SIG-M5 treated with dmso at 0.1 percent for 504 hours (cell line): ENCODE results near the gene CDH13.

Experiments used
- DNase-seq: peaks from one replicate; lab custom pipeline; 2025; ENCODE audit not compliant: unreplicated experiment; lab: John Stamatoyannopoulos, UW

Gene CDH13

GRCh38 chr16:83271970-83272575 is 645.3 kb downstream of the CDH13 start:
- DNase-seq, result no peak

- DNase-seq, result no peak
Observed at GRCh38 chr16:83272843-83273242, 646.1 kb downstream of the CDH13 start.

GRCh38 chr16:83273504-83274173 is 646.9 kb downstream of the CDH13 start:
- no peak for DNase-seq

- DNase-seq, result no peak
Observed at GRCh38 chr16:83279251-83279650, 652.5 kb downstream of the CDH13 start.

- no peak for DNase-seq
Observed at GRCh38 chr16:83285921-83286320, 659.2 kb downstream of the CDH13 start.

- DNase-seq, result no peak
Observed at GRCh38 chr16:83296505-83296904, 669.7 kb downstream of the CDH13 start.

- DNase-seq, result no peak
Observed at GRCh38 chr16:83298541-83298940, 671.8 kb downstream of the CDH13 start.

GRCh38 chr16:83300326-83300725 is 673.6 kb downstream of the CDH13 start:
- no peak for DNase-seq

GRCh38 chr16:83301971-83302370 is 675.2 kb downstream of the CDH13 start:
- DNase-seq, result no peak

GRCh38 chr16:83302853-83303252 is 676.1 kb downstream of the CDH13 start:
- DNase-seq, result no peak

GRCh38 chr16:83305092-83305491 is 678.3 kb downstream of the CDH13 start:
- DNase-seq, result no peak

- no peak for DNase-seq
Observed at GRCh38 chr16:83306961-83307593, 680.3 kb downstream of the CDH13 start.

- no peak for DNase-seq
Observed at GRCh38 chr16:83307594-83307992, 680.8 kb downstream of the CDH13 start.

GRCh38 chr16:83308414-83308813 is 681.6 kb downstream of the CDH13 start:
- no peak for DNase-seq

GRCh38 chr16:83310816-83311215 is 684.0 kb downstream of the CDH13 start:
- no peak for DNase-seq

- DNase-seq, result no peak
Observed at GRCh38 chr16:83312015-83312717, 685.4 kb downstream of the CDH13 start.

- no peak for DNase-seq
Observed at GRCh38 chr16:83312718-83313245, 686.0 kb downstream of the CDH13 start.

- no peak for DNase-seq
Observed at GRCh38 chr16:83315271-83315670, 688.5 kb downstream of the CDH13 start.

GRCh38 chr16:83316458-83316857 is 689.7 kb downstream of the CDH13 start:
- DNase-seq, result no peak

- DNase-seq, result no peak
Observed at GRCh38 chr16:83318390-83318789, 691.6 kb downstream of the CDH13 start.

- DNase-seq, result no peak
Observed at GRCh38 chr16:83328936-83329335, 702.2 kb downstream of the CDH13 start.

GRCh38 chr16:83329441-83329840 is 702.7 kb downstream of the CDH13 start:
- DNase-seq, result no peak
